Thyroid gland (tissue), 4 donors: ENCODE measurements around the gene NME8.

Experiments used
- POLR2A ChIP-seq, 2 donors: fragments of 450-650 bp; IDR thresholded peaks; one replicate each; pipeline ENCODE4 v1.6.1; 2017; ENCODE audit warnings: antibody characterized with exemption in 2 of 2, mild to moderate bottlenecking in 2 of 2, moderate library complexity in 1 of 2
- TF ChIP-seq, protein P1 (sequence below), 6 experiments: fragments of 200-600 bp in 3 of 6; fragments of 450-650 bp in 3 of 6; sonication (generic) in 3 of 6; IDR thresholded peaks; one replicate each; pipeline ENCODE4 v1.5.1; 2016 to 2019; ENCODE audit warnings: antibody characterized with exemption in 6 of 6, mild to moderate bottlenecking in 2 of 6, inconsistent platforms in 1 of 6, moderate library complexity in 1 of 6

DNA sequence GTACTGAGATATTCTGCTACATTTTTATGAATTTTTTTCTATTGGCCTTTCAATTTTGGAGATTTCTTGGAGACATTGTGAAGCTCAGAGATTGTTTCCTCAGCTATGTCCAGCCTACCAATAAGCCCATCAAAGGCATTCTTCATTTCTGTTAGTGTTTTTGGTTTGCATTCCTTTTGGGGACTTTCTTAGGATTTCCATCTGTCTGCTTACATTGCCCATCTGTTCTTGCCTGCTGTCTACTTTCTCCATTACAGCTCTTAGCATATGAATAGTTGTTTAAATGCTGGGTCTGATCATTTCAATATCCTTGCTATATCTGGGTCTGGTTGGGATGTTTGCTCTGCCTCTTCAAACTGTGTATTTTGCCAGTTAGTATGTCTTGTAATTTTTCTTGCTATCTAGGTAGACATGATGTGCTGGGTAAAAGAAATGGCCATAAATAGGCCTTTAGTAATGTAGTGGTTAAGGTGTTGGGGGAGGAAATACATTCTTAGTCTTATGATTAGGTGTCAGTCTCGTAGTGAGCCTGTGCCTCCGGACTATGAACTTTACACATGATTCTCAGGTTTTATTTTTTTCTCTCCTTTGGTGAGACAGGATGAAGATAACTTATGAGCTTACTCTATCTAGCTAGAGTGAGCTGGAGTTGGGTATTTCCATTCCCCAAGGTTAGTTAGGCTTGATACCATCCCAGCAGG is 32.6 kb upstream of the NME8 start:
- TF ChIP-seq, protein P1, sequence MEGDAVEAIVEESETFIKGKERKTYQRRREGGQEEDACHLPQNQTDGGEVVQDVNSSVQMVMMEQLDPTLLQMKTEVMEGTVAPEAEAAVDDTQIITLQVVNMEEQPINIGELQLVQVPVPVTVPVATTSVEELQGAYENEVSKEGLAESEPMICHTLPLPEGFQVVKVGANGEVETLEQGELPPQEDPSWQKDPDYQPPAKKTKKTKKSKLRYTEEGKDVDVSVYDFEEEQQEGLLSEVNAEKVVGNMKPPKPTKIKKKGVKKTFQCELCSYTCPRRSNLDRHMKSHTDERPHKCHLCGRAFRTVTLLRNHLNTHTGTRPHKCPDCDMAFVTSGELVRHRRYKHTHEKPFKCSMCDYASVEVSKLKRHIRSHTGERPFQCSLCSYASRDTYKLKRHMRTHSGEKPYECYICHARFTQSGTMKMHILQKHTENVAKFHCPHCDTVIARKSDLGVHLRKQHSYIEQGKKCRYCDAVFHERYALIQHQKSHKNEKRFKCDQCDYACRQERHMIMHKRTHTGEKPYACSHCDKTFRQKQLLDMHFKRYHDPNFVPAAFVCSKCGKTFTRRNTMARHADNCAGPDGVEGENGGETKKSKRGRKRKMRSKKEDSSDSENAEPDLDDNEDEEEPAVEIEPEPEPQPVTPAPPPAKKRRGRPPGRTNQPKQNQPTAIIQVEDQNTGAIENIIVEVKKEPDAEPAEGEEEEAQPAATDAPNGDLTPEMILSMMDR (IDR thresholded peaks at IDR 0.05): no peak
- TF ChIP-seq POLR2A (IDR thresholded peaks at IDR 0.05): no peak
